ENCODE data around the gene TIMM22. TPM values are rescaled to one million over a fixed set of nuclear protein-coding genes. Genes with fewer than 3 reads are reported as not detected.

The TIMM22 gene
- total and polyA plus RNA-seq, 2 donors (not counting 3 experiments of a cell fraction or from before 2014, with no cell fraction given), result 19.0 to 19.6 TPM

DNA sequence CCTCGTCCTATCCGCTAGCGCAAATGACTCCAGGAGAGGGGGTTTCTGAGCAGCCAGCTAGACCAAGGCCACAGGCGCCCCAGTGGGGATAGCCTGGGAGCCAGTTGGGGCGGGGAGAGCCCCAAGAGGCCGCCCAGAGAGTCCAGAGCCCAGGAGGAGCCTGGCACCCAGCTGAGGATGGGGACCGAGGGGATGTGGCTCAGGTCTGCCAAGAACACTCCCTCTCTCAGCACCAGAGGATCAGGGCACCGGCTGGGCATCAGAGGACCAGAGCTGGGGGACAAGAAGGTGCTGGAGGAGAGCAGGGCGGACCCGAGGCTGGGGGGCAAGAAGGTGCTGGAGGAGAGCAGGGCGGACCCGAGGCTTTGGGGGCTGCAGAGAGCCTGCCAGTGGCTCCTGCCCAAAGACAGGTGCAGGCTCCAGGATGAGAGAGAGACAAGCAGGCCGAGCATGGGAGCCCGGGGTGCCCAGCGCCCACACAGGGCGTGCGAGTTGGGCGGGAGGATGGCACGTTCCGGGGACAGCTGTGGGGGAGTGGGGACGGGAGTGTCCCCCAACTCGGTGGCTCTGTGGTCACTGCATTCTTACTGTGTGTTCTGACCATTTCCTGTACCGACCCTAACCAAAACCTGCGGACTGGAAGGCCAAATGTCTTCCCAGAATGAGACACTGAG, 39.4 kb downstream of the TIMM22 start:
- no peak for FAIRE-seq
- dilution Hi-C loops (cut with MboI; ENCODE audit: extremely low pct_ligation_motif_present, low sequenced_read_pairs), result no loop called here
- Histone ChIP-seq H3K27ac (ENCODE audit: insufficient read depth, low read depth, low read length) (no peak overlapping the region), H4K20me1 (replicated peaks; ENCODE audit: control insufficient read depth, extremely low read depth, insufficient read depth, low read length) (no peaks in the 10 kb centered on the region), H3K36me3 (ENCODE audit: control insufficient read depth in 2 of 2, extremely low read depth in 1 of 2, insufficient read depth in 2 of 2, low read length in 2 of 2) (peaks cover 0 to 3% of the 10 kb centered on the region in 2 experiments), H3K4me3 (replicated peaks in 1 of 3; ENCODE audit: insufficient read depth in 1 of 3, low read depth in 1 of 3, low read length in 3 of 3) (no peak overlapping the region), H3K4me1 (ENCODE audit: control insufficient read depth, extremely low read depth, insufficient read depth, low read length) (peaks cover 16% of the 10 kb centered on the region), H3K9ac (replicated peaks; ENCODE audit: extremely low read depth, insufficient read depth, low read length) (no peak overlapping the region), H2AFZ (ENCODE audit: low read depth, low read length) (no peak overlapping the region), H3K79me2 (ENCODE audit: control insufficient read depth, insufficient read depth, low read length) (peaks cover 8% of the 10 kb centered on the region), H3K9me1 (replicated peaks; ENCODE audit: control insufficient read depth, extremely low read depth, insufficient read depth, low read length) (no peaks in the 10 kb centered on the region), H3K4me2 (ENCODE audit: insufficient read depth, low read length) (no peak overlapping the region), H3K9me3 (replicated peaks; ENCODE audit: control insufficient read depth, insufficient read depth, low read length) (no peaks in the 10 kb centered on the region), H3K27me3 (ENCODE audit: control insufficient read depth in 2 of 2, insufficient read depth in 2 of 2, low read length in 2 of 2) (no peaks in the 10 kb centered on the region)
- DNase-seq (ENCODE audit: low read depth, low spot score), result no peak
- intact Hi-C loops (cut with micrococcal nuclease), result no loop called here
- ChIA-PET POLR2A (interaction anchor here (0.6 kb wide), 1 partner anchor 321 kb away, joined by 6 read pairs; the partner anchor contains the start of gene VPS53), CTCF (interaction anchor here (1.6 to 5.5 kb wide), 2 partner anchors 20 to 22 kb away, joined by 7 to 24 read pairs; no protein-coding TSS in a partner anchor)
- TF ChIP-seq POLR2AphosphoS5 (IDR thresholded peaks at IDR 0.05; ENCODE audit: insufficient read depth, low read depth, low read length) (no peak), EZH2 (IDR thresholded peaks at IDR 0.05; ENCODE audit: borderline replicate concordance, low read depth, low read length, severe bottlenecking) (no peak), MYC (IDR thresholded peaks at IDR 0.05; ENCODE audit: low read depth, low read length) (no peak), GATA2 (IDR thresholded peaks at IDR 0.05; ENCODE audit: insufficient read depth, insufficient read length, low read depth, low read length) (no peak), JUN (IDR thresholded peaks at IDR 0.05; ENCODE audit: borderline replicate concordance, insufficient read depth, insufficient read length, low read depth) (no peak), POLR2A (IDR thresholded peaks at IDR 0.05; ENCODE audit: low read depth, low read length) (no peak), FOS (IDR thresholded peaks at IDR 0.05; ENCODE audit: borderline replicate concordance, insufficient read depth, low read length) (no peak)
- TF ChIP-seq, protein P1, sequence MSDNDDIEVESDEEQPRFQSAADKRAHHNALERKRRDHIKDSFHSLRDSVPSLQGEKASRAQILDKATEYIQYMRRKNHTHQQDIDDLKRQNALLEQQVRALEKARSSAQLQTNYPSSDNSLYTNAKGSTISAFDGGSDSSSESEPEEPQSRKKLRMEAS (IDR thresholded peaks at IDR 0.05; ENCODE audit: insufficient read depth, insufficient read length), result no peak
- TF ChIP-seq, protein P2, sequence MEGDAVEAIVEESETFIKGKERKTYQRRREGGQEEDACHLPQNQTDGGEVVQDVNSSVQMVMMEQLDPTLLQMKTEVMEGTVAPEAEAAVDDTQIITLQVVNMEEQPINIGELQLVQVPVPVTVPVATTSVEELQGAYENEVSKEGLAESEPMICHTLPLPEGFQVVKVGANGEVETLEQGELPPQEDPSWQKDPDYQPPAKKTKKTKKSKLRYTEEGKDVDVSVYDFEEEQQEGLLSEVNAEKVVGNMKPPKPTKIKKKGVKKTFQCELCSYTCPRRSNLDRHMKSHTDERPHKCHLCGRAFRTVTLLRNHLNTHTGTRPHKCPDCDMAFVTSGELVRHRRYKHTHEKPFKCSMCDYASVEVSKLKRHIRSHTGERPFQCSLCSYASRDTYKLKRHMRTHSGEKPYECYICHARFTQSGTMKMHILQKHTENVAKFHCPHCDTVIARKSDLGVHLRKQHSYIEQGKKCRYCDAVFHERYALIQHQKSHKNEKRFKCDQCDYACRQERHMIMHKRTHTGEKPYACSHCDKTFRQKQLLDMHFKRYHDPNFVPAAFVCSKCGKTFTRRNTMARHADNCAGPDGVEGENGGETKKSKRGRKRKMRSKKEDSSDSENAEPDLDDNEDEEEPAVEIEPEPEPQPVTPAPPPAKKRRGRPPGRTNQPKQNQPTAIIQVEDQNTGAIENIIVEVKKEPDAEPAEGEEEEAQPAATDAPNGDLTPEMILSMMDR (IDR thresholded peaks at IDR 0.05; ENCODE audit: extremely low read depth in 1 of 2, insufficient read depth in 1 of 2, low read depth in 1 of 2, low read length in 2 of 2), result no peak
- no TSS peak for BruUV-seq (replicated peaks)
